Tibial artery (tissue), 4 donors: ENCODE data around the gene NENF.
A peak's percentile ranks its signal among the peaks of the same experiment; 100 is the strongest.

ENCODE experiments used
- DNase-seq, 2 donors: peaks; one replicate each; pipeline ENCODE4 v3.0.0-alpha.2; 2019
- H3K27ac ChIP-seq, 2 donors: fragments of 200-600 bp; sonication (generic) in 1 of 2; 1 replicate in 1 of 2; 2 replicates in 1 of 2; pipeline ENCODE4 v1.5.1; 2018 to 2019; ENCODE audit warnings: mild to moderate bottlenecking in 1 of 2
- H3K27me3 ChIP-seq, 2 donors: fragments of 200-600 bp; sonication (generic) in 1 of 2; one replicate each; pipeline versions ENCODE4 v1.5.1 to v1.6.0; 2016 to 2019
- H3K36me3 ChIP-seq, 3 donors: fragments of 200-600 bp; sonication (generic) in 2 of 3; one replicate each; pipeline ENCODE4 v1.5.1; 2016 to 2019; ENCODE audit warnings: mild to moderate bottlenecking in 2 of 3
- H3K4me1 ChIP-seq, 4 donors: fragments of 200-600 bp; sonication (generic) in 2 of 4; 1 replicate in 3 of 4; 2 replicates in 1 of 4; pipeline ENCODE4 v1.5.1; 2016 to 2019
- H3K4me3 ChIP-seq, 2 donors: fragments of 200-600 bp; sonication (generic) in 1 of 2; 1 replicate in 1 of 2; 2 replicates in 1 of 2; pipeline ENCODE4 v1.5.1; 2018 to 2019; ENCODE audit warnings: mild to moderate bottlenecking in 2 of 2
- H3K9me3 ChIP-seq, 3 donors: fragments of 200-600 bp; sonication (generic) in 1 of 3; one replicate each; pipeline ENCODE4 v1.5.1; 2016 to 2019
- CTCF ChIP-seq, 2 experiments: fragments of 200-600 bp in 1 of 2; fragments of 450-650 bp in 1 of 2; IDR thresholded peaks; one replicate each; pipeline ENCODE4 v1.5.1; 2017 to 2019; ENCODE audit warnings: antibody characterized with exemption in 2 of 2, mild to moderate bottlenecking in 1 of 2, moderate library complexity in 1 of 2
- intact Hi-C: fragments of 100-400 bp; cut with DNase I; formaldehyde crosslinking; loops from one replicate; pipeline ENCODE4 v1.15.0; 2023; ENCODE audit warnings: low total_unique reads

NENF gene

GRCh38 chr1:212440419-212440818, 7.7 kb downstream of the NENF start:
- Histone ChIP-seq H3K36me3 (peaks cover 11 to 18% (median 16%) of the 10 kb centered on the region in 3 donors), H3K9me3 (no peaks in the 10 kb centered on the region), H3K4me1 (peaks cover 0 to 8% (median 0%) of the 10 kb centered on the region in 4 donors), H3K4me3 (no peak overlapping the region), H3K27me3 (no peaks in the 10 kb centered on the region), H3K27ac (no peak overlapping the region)
- intact Hi-C loops = no loop called here
- no peak for DNase-seq
- no peak for TF ChIP-seq CTCF (IDR thresholded peaks at IDR 0.05)

DNA sequence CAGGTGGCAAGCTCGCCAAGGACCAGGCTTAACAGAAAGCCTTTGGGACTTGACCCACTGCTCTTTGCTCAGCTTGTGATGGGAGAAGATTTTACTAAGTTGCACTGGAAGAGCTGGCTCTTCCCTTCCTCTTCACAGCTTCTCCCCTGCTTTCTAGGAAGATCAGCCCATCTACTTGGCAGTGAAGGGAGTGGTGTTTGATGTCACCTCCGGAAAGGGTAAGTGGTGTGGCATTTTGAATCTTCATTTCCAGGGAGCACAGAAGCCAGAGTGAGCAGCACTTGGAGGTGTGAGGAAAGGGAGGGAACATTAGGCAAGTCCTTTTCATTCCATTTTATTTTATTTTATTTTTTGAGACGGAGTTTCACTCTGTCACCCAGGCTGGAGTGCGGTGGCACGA, 9.7 kb downstream of the NENF start:
- TF ChIP-seq CTCF (IDR thresholded peaks at IDR 0.05) = no peak
- no peak overlapping the region for H3K27ac ChIP-seq
- H3K27me3 ChIP-seq = no peaks in the 10 kb centered on the region
- no peak overlapping the region for H3K4me3 ChIP-seq
- no peaks in the 10 kb centered on the region for H3K9me3 ChIP-seq
- peaks cover 27 to 38% (median 35%) of the 10 kb centered on the region in 3 donors for H3K36me3 ChIP-seq
- no peak for DNase-seq
- intact Hi-C loops = no loop called here
- peaks cover 0 to 8% (median 0%) of the 10 kb centered on the region in 4 donors for H3K4me1 ChIP-seq

- DNase-seq = no peak
- no peak for TF ChIP-seq CTCF (IDR thresholded peaks at IDR 0.05)
These were observed 13.6 kb downstream of the NENF start for GRCh38 chr1:212446333-212446732.

GRCh38 chr1:212447478-212447877, 14.8 kb downstream of the NENF start:
- H3K27me3 ChIP-seq = no peaks in the 10 kb centered on the region
- H3K36me3 ChIP-seq = peaks cover 27 to 47% (median 40%) of the 10 kb centered on the region in 3 donors
- intact Hi-C loops = no loop called here
- H3K4me3 ChIP-seq = no peak overlapping the region
- DNase-seq = no peak
- H3K9me3 ChIP-seq = no peaks in the 10 kb centered on the region
- H3K4me1 ChIP-seq = peaks cover 0 to 17% (median 9%) of the 10 kb centered on the region in 4 donors
- H3K27ac ChIP-seq = no peak overlapping the region
- TF ChIP-seq CTCF (IDR thresholded peaks at IDR 0.05) = no peak

More at GRCh38 chr1:212446333-212446732, 13.6 kb downstream of the NENF start:
- Histone ChIP-seq H3K27me3 (no peaks in the 10 kb centered on the region), H3K27ac (no peak overlapping the region), H3K9me3 (no peaks in the 10 kb centered on the region), H3K36me3 (peaks cover 27 to 47% (median 40%) of the 10 kb centered on the region in 3 donors), H3K4me3 (no peak overlapping the region), H3K4me1 (peaks cover 0 to 10% (median 4%) of the 10 kb centered on the region in 4 donors)
- intact Hi-C loops = no loop called here

DNA sequence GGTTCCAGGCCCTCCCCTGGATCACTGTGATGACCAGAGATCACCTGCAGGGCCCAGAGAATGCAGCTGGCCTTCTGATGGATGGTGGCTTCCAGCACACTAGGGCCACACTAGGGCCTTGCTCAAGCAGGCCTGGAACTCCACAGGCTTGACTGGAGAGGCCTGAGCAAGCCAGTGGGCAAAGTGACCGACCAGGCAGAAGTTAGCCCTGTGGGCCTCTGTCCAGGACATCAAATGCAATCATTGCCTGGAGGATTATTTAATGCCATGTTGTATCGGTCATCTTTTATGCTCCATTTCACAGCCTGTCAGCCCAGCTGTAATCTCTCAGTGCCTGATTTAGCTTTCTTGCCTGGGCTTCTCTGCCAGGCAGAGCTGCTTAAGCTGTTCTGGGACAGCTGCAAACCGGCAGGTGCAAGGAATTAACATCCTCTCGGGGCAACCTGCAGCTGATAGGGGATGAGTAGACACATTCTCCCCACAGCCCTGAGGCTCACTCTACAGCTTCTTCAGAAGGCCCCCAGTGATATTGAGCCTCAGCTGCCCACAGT, 17.7 kb downstream of the NENF start:
- Histone ChIP-seq H3K4me1 (peaks cover 0 to 32% (median 19%) of the 10 kb centered on the region in 4 donors), H3K4me3 (no peak overlapping the region), H3K9me3 (no peaks in the 10 kb centered on the region), H3K36me3 (peaks cover 16 to 28% (median 23%) of the 10 kb centered on the region in 3 donors), H3K27ac (peak overlapping the region; percentile 20 to 26), H3K27me3 (no peaks in the 10 kb centered on the region)
- DNase-seq = no peak
- TF ChIP-seq CTCF (IDR thresholded peaks at IDR 0.05) = no peak
- intact Hi-C loops = loop anchor here (5.0 to 10.0 kb wide), 4 partner anchors 83 to 416 kb away; partner anchors contain the start of genes DTL and INTS7
